Lung (tissue), 12 donors: Measurements from ENCODE around the gene KDM5B. TPM values are rescaled to one million over a fixed set of nuclear protein-coding genes. Genes with fewer than 3 reads are reported as not detected.

Experiments
- ATAC-seq: fragments of 200-7000 bp; cut with Tn5 transposase; one replicate; pipeline ENCODE4 v1.9.1; 2020; ENCODE audit warnings: moderate number of reproducible peaks; ENCODE audit not compliant: insufficient read depth, low FRiP score
- DNase-seq, 3 donors: peaks; one replicate each; pipeline ENCODE4 v3.0.0-alpha.2; 2013 to 2017
- H3K27ac ChIP-seq, 2 donors: one replicate each; pipeline ENCODE4 v1.5.1; 2013; ENCODE audit warnings: mild to moderate bottlenecking in 2 of 2, moderate library complexity in 2 of 2, control low read depth in 1 of 2, inconsistent platforms in 1 of 2, low read depth in 1 of 2, low read length in 1 of 2
- H3K27me3 ChIP-seq, 3 donors: one replicate each; pipeline ENCODE4 v1.5.1; 2013; ENCODE audit warnings: low read length in 2 of 3; ENCODE audit not compliant: control insufficient read depth in 3 of 3, insufficient read depth in 3 of 3
- H3K36me3 ChIP-seq, 4 donors: one replicate each; pipeline ENCODE4 v1.5.1; 2013; ENCODE audit warnings: low read length in 4 of 4, mild to moderate bottlenecking in 1 of 4, moderate library complexity in 1 of 4; ENCODE audit not compliant: control insufficient read depth in 4 of 4, insufficient read depth in 4 of 4
- H3K4me1 ChIP-seq, 5 donors: one replicate each; pipeline ENCODE4 v1.5.1; 2013; ENCODE audit warnings: low read length in 5 of 5, mild to moderate bottlenecking in 2 of 5, moderate library complexity in 1 of 5; ENCODE audit not compliant: control insufficient read depth in 5 of 5, insufficient read depth in 5 of 5
- H3K4me3 ChIP-seq: one replicate; pipeline ENCODE4 v1.5.1; 2013; ENCODE audit warnings: mild to moderate bottlenecking, control low read depth, moderate library complexity
- H3K9ac ChIP-seq, 2 donors: one replicate each; pipeline ENCODE4 v1.5.1; 2013; ENCODE audit warnings: low read length in 2 of 2, control low read depth in 1 of 2; ENCODE audit not compliant: insufficient read depth in 1 of 2
- H3K9me3 ChIP-seq, 4 donors: one replicate each; pipeline ENCODE4 v1.5.1; 2013; ENCODE audit warnings: low read length in 3 of 4, mild to moderate bottlenecking in 1 of 4, moderate library complexity in 1 of 4; ENCODE audit not compliant: control insufficient read depth in 4 of 4, insufficient read depth in 3 of 4
- CTCF ChIP-seq: IDR thresholded peaks from 2 replicates; pipeline ENCODE4 v1.5.1; 2012; ENCODE audit warnings: mild to moderate bottlenecking; ENCODE audit errors: control extremely low read depth, extremely low read depth
- WGBS, 2 donors: extraction: QIAGEN DNeasy Blood & Tissue Kit; methylation state at CpG; one replicate each; pipeline ENCODE4 v1.1.7; 2013; 5-methylcytosine and 5-hydroxymethylcytosine counted together
- polyA plus RNA-seq, 2 donors: library from polyadenylated mRNA; stranded (reverse); fragments of 200-250 nt; gene quantifications; one replicate each; pipeline ENCODE4 v1.2.1, GENCODE V29; 2013
- total RNA-seq, 2 donors: library from RNA; depleted of rRNA in 1 of 2; stranded (reverse); fragments of >200 nt in 1 of 2; gene quantifications; one replicate each; pipeline ENCODE4 v1.2.1, GENCODE V29; 2014 to 2021
- donor health status: control.
- donor health status: control.
- donor health status: Bipolar disorder and iron deficiency.
- donor health status: healthy.
- donor health status: DM: yes; HTN: yes; CAD: no.

The KDM5B gene
- total and polyA plus RNA-seq, 4 donors = 11.2 to 247 (median 31.6) TPM

- no peak for TF ChIP-seq CTCF
- H3K27me3 ChIP-seq = no peaks in the 10 kb centered on the region
- no peak overlapping the region for H3K4me3 ChIP-seq
- no peaks in the 10 kb centered on the region for H3K9me3 ChIP-seq
- 78 to 81% methylated on average over 3 of the region's 3 CpGs for WGBS, 2 donors
- H3K4me1 ChIP-seq = peaks cover 0 to 9% (median under 1%) of the 10 kb centered on the region in 5 donors
- H3K9ac ChIP-seq = no peak overlapping the region
- ATAC-seq = no peak
- no peaks in the 10 kb centered on the region for H3K36me3 ChIP-seq
- no peak for DNase-seq
- no peak overlapping the region for H3K27ac ChIP-seq
Measured at GRCh38 chr1:202788800-202789199, 19.4 kb downstream of the KDM5B start.

GRCh38 chr1:202786804-202787203 lies 21.4 kb downstream of the KDM5B start:
- Histone ChIP-seq H3K4me3 (no peak overlapping the region), H3K27me3 (no peaks in the 10 kb centered on the region), H3K27ac (no peak overlapping the region), H3K9me3 (no peaks in the 10 kb centered on the region), H3K4me1 (peaks cover 0 to 9% (median 0%) of the 10 kb centered on the region in 5 donors), H3K9ac (no peak overlapping the region), H3K36me3 (no peaks in the 10 kb centered on the region)
- WGBS, 2 donors = 84 to 85% methylated on average over 4 of the region's 4 CpGs
- ATAC-seq = no peak
- no peak for TF ChIP-seq CTCF
- DNase-seq = no peak

GRCh38 chr1:202781180-202781579 lies 27.0 kb downstream of the KDM5B start:
- Histone ChIP-seq H3K4me1 (peaks cover 0 to 6% (median 0%) of the 10 kb centered on the region in 5 donors), H3K4me3 (no peak overlapping the region), H3K9me3 (no peaks in the 10 kb centered on the region), H3K27ac (no peak overlapping the region), H3K27me3 (no peaks in the 10 kb centered on the region), H3K36me3 (peaks cover 0 to 4% (median under 1%) of the 10 kb centered on the region in 4 donors), H3K9ac (no peak overlapping the region)
- ATAC-seq (no peak), DNase-seq (no peak)
- WGBS, 2 donors = 76 to 85% methylated on average over 4 of the region's 4 CpGs
- no peak for TF ChIP-seq CTCF

- no peak overlapping the region for H3K4me3 ChIP-seq
- H3K9me3 ChIP-seq = no peaks in the 10 kb centered on the region
- H3K27ac ChIP-seq = no peak overlapping the region
- WGBS, 2 donors = 90 to 97% methylated on average over 2 of the region's 2 CpGs
- DNase-seq = no peak
- no peaks in the 10 kb centered on the region for H3K4me1 ChIP-seq
- no peak for ATAC-seq
- no peak for TF ChIP-seq CTCF
- H3K9ac ChIP-seq = no peak overlapping the region
- H3K27me3 ChIP-seq = no peaks in the 10 kb centered on the region
- H3K36me3 ChIP-seq = peaks cover 4 to 38% (median 18%) of the 10 kb centered on the region in 4 donors
Measured at GRCh38 chr1:202770135-202770534, 38.1 kb downstream of the KDM5B start.
